CD14-positive monocyte (primary cell): ENCODE data around the gene ADGRF5. TPM values are rescaled to one million over a fixed set of nuclear protein-coding genes. Genes with fewer than 3 reads are reported as not detected.

Experiments used
- DNase-seq, 3 donors: peaks; one replicate each; pipeline ENCODE4 v3.0.0-alpha.2; 2011 to 2022
- H2AFZ ChIP-seq: 2 replicates; pipeline ENCODE4 v1.6.0; 2012; ENCODE audit warnings: mild to moderate bottlenecking, low read depth, low read length, inconsistent platforms; ENCODE audit not compliant: insufficient read depth, poor library complexity, severe bottlenecking
- H3K27ac ChIP-seq, 2 donors: 1 replicate in 1 of 2; 2 replicates in 1 of 2; pipeline ENCODE4 v1.5.1; 2012 to 2013; ENCODE audit warnings: low read length in 2 of 2, control low read depth in 1 of 2, inconsistent platforms in 1 of 2, low read depth in 1 of 2, mild to moderate bottlenecking in 1 of 2
- H3K27me3 ChIP-seq, 2 donors: one replicate each; pipeline versions ENCODE4 v1.6.0 to v1.6.1; 2011 to 2013; ENCODE audit warnings: low read length in 2 of 2; ENCODE audit not compliant: control insufficient read depth in 2 of 2, insufficient read depth in 2 of 2
- H3K36me3 ChIP-seq, 2 donors: replicated peaks in 1 of 2; 1 replicate in 1 of 2; 2 replicates in 1 of 2; pipeline versions ENCODE4 v1.5.1 to v1.6.1; 2012 to 2013; ENCODE audit warnings: low read length in 2 of 2, control low read depth in 1 of 2, inconsistent platforms in 1 of 2, mild to moderate bottlenecking in 1 of 2; ENCODE audit not compliant: insufficient read depth in 2 of 2, control insufficient read depth in 1 of 2
- H3K4me1 ChIP-seq, 2 donors: 1 replicate in 1 of 2; 2 replicates in 1 of 2; pipeline versions ENCODE4 v1.5.1 to v1.6.1; 2012 to 2013; ENCODE audit warnings: low read length in 2 of 2, control low read depth in 1 of 2, inconsistent platforms in 1 of 2, mild to moderate bottlenecking in 1 of 2, moderate library complexity in 1 of 2; ENCODE audit not compliant: insufficient read depth in 2 of 2, control insufficient read depth in 1 of 2
- H3K4me2 ChIP-seq: replicated peaks from 2 replicates; pipeline ENCODE3; 2012; ENCODE audit warnings: low read length, moderate library complexity, mild to moderate bottlenecking; ENCODE audit not compliant: poor library complexity, severe bottlenecking; ENCODE audit errors: extremely low read depth
- H3K4me3 ChIP-seq, 3 experiments: fragments of 200-600 bp in 1 of 3; sonication (generic) in 1 of 3; replicated peaks in 1 of 3; 1 replicate in 2 of 3; 2 replicates in 1 of 3; pipeline ENCODE4 v1.5.1; 2011 to 2013; ENCODE audit warnings: low read length in 3 of 3, mild to moderate bottlenecking in 3 of 3, control low read depth in 2 of 3, low read depth in 2 of 3, inconsistent platforms in 1 of 3, moderate library complexity in 1 of 3
- H3K79me2 ChIP-seq: 2 replicates; pipeline ENCODE4 v1.6.0; 2012; ENCODE audit warnings: mild to moderate bottlenecking, control low read depth, inconsistent platforms, low read length, moderate library complexity; ENCODE audit not compliant: insufficient read depth
- H3K9ac ChIP-seq: 2 replicates; pipeline ENCODE4 v1.6.0; 2017; ENCODE audit warnings: low read length, mild to moderate bottlenecking; ENCODE audit not compliant: insufficient read depth, poor library complexity, severe bottlenecking
- H3K9me3 ChIP-seq, 2 donors: replicated peaks in 1 of 2; 1 replicate in 1 of 2; 2 replicates in 1 of 2; pipeline versions ENCODE4 v1.5.1 to v1.6.1; 2012 to 2013; ENCODE audit warnings: low read length in 2 of 2, control low read depth in 1 of 2; ENCODE audit not compliant: control insufficient read depth in 1 of 2, insufficient read depth in 1 of 2
- H4K20me1 ChIP-seq: 2 replicates; pipeline ENCODE4 v1.6.0; 2012; ENCODE audit warnings: mild to moderate bottlenecking, low read length, control low read depth, moderate library complexity; ENCODE audit not compliant: insufficient read depth
- H3K27ac Mint-ChIP-seq, 7 donors: one replicate each; pipeline ENCODE4 v1.8.0; 2020; ENCODE audit warnings: mild to moderate bottlenecking in 7 of 7, mixed read lengths in 7 of 7, moderate library complexity in 6 of 7, inconsistent platforms in 2 of 7
- H3K27me3 Mint-ChIP-seq, 3 donors: one replicate each; pipeline ENCODE4 v1.8.0; 2021 to 2022; ENCODE audit warnings: low read depth in 3 of 3, mild to moderate bottlenecking in 3 of 3, mixed read lengths in 3 of 3, moderate library complexity in 3 of 3, inconsistent platforms in 1 of 3
- H3K36me3 Mint-ChIP-seq, 2 donors: one replicate each; pipeline ENCODE4 v1.8.0; 2020; ENCODE audit warnings: mixed read lengths in 2 of 2, inconsistent platforms in 1 of 2, mild to moderate bottlenecking in 1 of 2
- H3K4me1 Mint-ChIP-seq: one replicate; pipeline ENCODE4 v1.8.0; 2020; ENCODE audit warnings: mild to moderate bottlenecking, mixed read lengths
- H3K4me3 Mint-ChIP-seq, 2 donors: one replicate each; pipeline ENCODE4 v1.8.0; 2020; ENCODE audit warnings: mild to moderate bottlenecking in 2 of 2, mixed read lengths in 2 of 2, moderate library complexity in 1 of 2
- H3K9me3 Mint-ChIP-seq, 7 donors: one replicate each; pipeline ENCODE4 v1.8.0; 2020 to 2022; ENCODE audit warnings: mixed read lengths in 7 of 7, mild to moderate bottlenecking in 6 of 7, moderate library complexity in 6 of 7, inconsistent platforms in 2 of 7
- WGBS: methylation state at CpG from one replicate; pipeline ENCODE4 v1.1.5; 2013; ENCODE audit warnings: missing lambda C conversion rate; ENCODE audit not compliant: insufficient coverage; 5-methylcytosine and 5-hydroxymethylcytosine counted together
- intact Hi-C, 2 donors: fragments of 100-400 bp; cut with micrococcal nuclease; formaldehyde crosslinking; loops; one replicate each; pipeline versions ENCODE4 v1.15.0 to v1.15.1; 2023
- polyA plus RNA-seq, 3 donors: library from polyadenylated mRNA; depleted of rRNA in 1 of 3; unstranded in 2 of 3; stranded (reverse) in 1 of 3; fragments of 300-500 nt in 2 of 3; fragments of >200 nt in 1 of 3; fragmentation: Illumina TruSeq in 2 of 3; gene quantifications; 1 replicate in 2 of 3; 2 replicates in 1 of 3; pipeline ENCODE4 v1.2.3, GENCODE V29; 2012 to 2021
- TF ChIP-seq, protein P1 (sequence below): fragments of 200-600 bp; IDR thresholded peaks from one replicate; pipeline ENCODE4 v1.8.0; 2022; ENCODE audit warnings: antibody characterized with exemption, mild to moderate bottlenecking

Gene ADGRF5
- polyA plus RNA-seq, 3 donors, result not detected

DNA sequence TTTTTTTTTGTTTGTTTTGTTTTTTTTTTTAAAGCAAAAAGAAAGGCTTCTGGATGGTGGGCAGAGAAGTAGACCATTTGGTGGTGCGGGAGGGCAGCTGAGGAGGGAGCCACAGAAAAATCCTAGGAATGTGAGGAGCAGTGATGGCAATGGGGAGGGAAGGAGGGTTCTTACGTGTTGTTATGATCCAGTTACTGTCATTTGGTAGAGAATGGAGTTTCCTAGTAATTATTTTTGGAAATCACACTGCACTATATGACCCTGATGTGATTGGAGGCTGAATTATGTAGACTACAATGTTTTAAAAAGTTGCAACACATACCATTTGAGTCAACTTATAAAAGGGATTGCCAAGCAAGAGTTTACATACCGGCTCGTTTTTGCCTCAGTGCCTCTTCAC is 22.1 kb downstream of the ADGRF5 start:
- no peaks in the 10 kb centered on the region for H3K79me2 ChIP-seq

DNA sequence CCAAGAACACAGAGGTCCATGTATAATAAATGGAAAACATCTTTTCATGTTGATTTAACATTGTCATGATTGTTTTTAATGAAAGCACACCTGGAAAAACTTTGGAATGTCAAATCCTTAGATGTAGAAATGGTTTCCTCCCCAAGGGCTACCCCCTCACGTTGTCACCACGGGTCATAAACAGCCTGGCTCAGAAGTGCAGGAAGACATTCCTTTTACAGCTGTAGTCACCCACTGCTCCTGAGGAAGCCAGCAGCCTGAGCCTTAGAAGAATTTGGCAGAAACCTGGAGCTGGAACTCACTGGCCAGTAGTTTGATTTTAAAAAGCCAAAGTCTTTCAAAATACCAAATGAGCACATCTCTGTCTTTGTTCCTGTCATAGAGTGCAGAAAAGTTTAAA is 23.7 kb downstream of the ADGRF5 start:
- Mint-ChIP-seq H3K9me3 (peaks cover 0 to 2% (median 0%) of the 10 kb centered on the region in 7 donors), H3K4me1 (no peaks in the 10 kb centered on the region), H3K27me3 (peaks cover 0 to 3% (median 1%) of the 10 kb centered on the region in 3 donors), H3K27ac (no peak overlapping the region), H3K4me3 (no peak overlapping the region), H3K36me3 (no peaks in the 10 kb centered on the region)
- DNase-seq, result no peak
- Histone ChIP-seq H3K79me2 (no peaks in the 10 kb centered on the region), H3K27ac (no peak overlapping the region), H3K4me1 (no peaks in the 10 kb centered on the region), H3K27me3 (no peaks in the 10 kb centered on the region), H3K36me3 (no peaks in the 10 kb centered on the region), H2AFZ (no peak overlapping the region), H3K9ac (no peak overlapping the region), H3K4me2 (no peak overlapping the region), H4K20me1 (no peaks in the 10 kb centered on the region), H3K9me3 (no peaks in the 10 kb centered on the region), H3K4me3 (no peak overlapping the region)
- TF ChIP-seq, protein P1, sequence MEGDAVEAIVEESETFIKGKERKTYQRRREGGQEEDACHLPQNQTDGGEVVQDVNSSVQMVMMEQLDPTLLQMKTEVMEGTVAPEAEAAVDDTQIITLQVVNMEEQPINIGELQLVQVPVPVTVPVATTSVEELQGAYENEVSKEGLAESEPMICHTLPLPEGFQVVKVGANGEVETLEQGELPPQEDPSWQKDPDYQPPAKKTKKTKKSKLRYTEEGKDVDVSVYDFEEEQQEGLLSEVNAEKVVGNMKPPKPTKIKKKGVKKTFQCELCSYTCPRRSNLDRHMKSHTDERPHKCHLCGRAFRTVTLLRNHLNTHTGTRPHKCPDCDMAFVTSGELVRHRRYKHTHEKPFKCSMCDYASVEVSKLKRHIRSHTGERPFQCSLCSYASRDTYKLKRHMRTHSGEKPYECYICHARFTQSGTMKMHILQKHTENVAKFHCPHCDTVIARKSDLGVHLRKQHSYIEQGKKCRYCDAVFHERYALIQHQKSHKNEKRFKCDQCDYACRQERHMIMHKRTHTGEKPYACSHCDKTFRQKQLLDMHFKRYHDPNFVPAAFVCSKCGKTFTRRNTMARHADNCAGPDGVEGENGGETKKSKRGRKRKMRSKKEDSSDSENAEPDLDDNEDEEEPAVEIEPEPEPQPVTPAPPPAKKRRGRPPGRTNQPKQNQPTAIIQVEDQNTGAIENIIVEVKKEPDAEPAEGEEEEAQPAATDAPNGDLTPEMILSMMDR, result no peak
- 86% methylated on average over 2 of the region's 2 CpGs for WGBS
- intact Hi-C loops, result no loop called here

More for the DNA sequence above, 22.1 kb downstream of the ADGRF5 start:
- Histone ChIP-seq H3K9ac (no peak overlapping the region), H3K4me3 (no peak overlapping the region), H4K20me1 (no peaks in the 10 kb centered on the region), H3K4me1 (no peaks in the 10 kb centered on the region), H3K36me3 (no peaks in the 10 kb centered on the region), H3K27ac (no peak overlapping the region), H3K4me2 (no peak overlapping the region), H3K9me3 (no peaks in the 10 kb centered on the region), H2AFZ (no peak overlapping the region), H3K27me3 (no peaks in the 10 kb centered on the region)
- H3K4me1 Mint-ChIP-seq, result no peaks in the 10 kb centered on the region
- DNase-seq, result no peak
- no peaks in the 10 kb centered on the region for H3K36me3 Mint-ChIP-seq
- H3K9me3 Mint-ChIP-seq, result peaks cover 0 to 2% (median 0%) of the 10 kb centered on the region in 7 donors
- H3K27ac Mint-ChIP-seq, result no peak overlapping the region
- H3K27me3 Mint-ChIP-seq, result peaks cover 0 to 3% (median 2%) of the 10 kb centered on the region in 3 donors
- intact Hi-C loops, result no loop called here
- TF ChIP-seq, protein P1, result no peak
- 85% methylated on average over 3 of the region's 4 CpGs for WGBS
- no peak overlapping the region for H3K4me3 Mint-ChIP-seq
